ENCODE measurements around the gene GUCY2D. TPM values are rescaled to one million over a fixed set of nuclear protein-coding genes. Genes with fewer than 3 reads are reported as not detected.
"Not testable (repeated sequence)": the region's sequence is repeated elsewhere in the genome, so short reads cannot be mapped to it uniquely, and the experiment has no call there.

The GUCY2D gene
- total RNA-seq = not detected

DNA sequence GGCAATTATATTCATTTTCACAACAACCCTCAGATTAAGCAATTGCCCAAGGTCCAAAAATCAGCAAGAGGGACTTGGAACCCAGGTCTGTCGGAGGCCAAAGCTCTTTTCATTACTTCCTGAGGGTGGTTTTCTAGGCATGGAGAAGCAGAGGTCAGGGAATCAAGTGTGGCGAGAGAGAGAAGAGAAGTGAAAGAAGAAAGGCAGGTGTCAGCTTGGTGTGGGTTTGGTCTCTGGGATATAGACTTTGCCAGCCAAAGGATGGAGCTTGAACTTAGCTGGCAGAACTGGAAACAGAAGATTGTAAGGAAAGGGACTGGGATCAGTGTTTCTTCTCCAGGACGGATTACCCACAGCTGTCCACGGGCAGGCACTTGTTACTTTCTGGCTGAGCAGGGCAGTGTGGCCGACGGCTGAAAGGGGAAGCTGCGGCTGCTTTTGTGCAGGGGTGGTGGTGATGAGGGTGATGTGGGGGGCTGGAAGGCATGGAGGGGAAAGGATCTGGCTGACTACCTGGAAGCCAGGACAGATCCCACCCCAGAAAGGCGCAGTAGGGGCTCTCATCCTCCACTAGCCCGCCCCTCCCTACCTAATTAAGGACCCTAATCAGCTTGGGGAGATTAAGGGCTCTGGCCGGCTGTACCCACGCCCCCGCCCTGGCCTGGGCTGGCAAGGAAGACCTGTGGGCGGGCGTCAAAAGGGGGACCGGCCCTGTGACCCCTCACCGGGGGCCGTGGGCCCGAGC, at the start of gene GUCY2D:
Gene GUCY2D (plus strand): TSS at position 640 of the 745 bp plus-strand sequence. CDS start 433 bp downstream, outside the sequence.
- intact Hi-C loops (cut with DNase I) = no loop called here
- Histone ChIP-seq H3K4me3 (peak within 1 kb of the TSS; percentile 13 to 31), H3K4me1 (peaks cover 14% of the 10 kb centered on the region), H3K27me3 (peaks cover 10% of the 10 kb centered on the region), H3K27ac (no peak within 1 kb of the TSS), H3K9me3 (no peaks in the 10 kb centered on the region), H3K36me3 (no peaks in the 10 kb centered on the region)
- no peak for DNase-seq (ENCODE audit: extremely low spot score in 2 of 2)
- TF ChIP-seq CTCF (IDR thresholded peaks at IDR 0.05) (no peak), POLR2A (IDR thresholded peaks at IDR 0.05) (no peak)

- H3K27me3 ChIP-seq; H3K4me3 ChIP-seq; intact Hi-C loops (cut with DNase I); H3K4me1 ChIP-seq; H3K9me3 ChIP-seq; DNase-seq (ENCODE audit: extremely low spot score in 2 of 2); H3K27ac ChIP-seq: not testable (repeated sequence)
- peaks cover 0 to 10% of the 10 kb centered on the region in 2 donors for H3K36me3 ChIP-seq
These were observed 49.1 kb upstream of the GUCY2D start for GRCh38 chr17:7953266-7953665.

DNA sequence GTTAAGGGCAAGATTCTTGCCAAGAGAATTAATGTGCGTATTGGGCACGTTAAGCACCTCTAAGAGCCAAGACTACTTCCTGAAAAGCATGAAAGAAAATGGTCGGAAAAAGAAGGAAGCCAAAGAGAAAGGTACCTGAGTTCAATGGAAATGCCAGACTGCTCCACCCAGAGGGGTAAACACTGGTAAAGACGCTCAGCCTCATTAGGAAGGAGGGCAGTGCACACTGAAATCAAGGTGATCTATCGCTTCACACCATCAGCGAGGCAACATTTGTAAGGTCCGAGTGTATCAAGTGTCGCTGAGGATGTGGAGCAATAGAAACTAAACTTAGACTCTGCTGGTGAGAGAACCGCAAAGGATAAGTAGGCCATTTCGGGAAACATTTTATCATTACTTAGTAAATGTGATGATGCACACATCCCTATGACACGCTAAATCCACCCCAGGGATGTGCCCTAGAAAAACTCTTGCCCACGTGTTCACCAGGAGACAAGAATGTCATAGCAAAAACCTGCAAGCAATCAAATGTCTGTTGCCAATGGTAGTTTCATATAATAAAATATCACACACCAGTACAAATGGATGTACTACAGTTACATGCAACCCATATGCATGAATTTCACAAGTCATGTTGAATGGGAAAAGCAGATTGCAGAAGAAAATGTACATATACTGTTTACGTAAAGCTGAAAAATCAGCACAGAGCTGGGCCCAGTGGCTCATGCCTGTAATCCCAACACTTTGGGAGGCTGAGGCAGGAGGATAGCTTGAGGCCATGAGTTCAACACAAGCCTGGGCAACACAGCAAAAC, 46.8 kb upstream of the GUCY2D start:
- TF ChIP-seq POLR2AphosphoS5 (IDR thresholded peaks at IDR 0.05; ENCODE audit: insufficient read depth in 1 of 2, low read depth in 1 of 2) (no peak), CTCF (IDR thresholded peaks at IDR 0.05) (no peak), POLR2A (IDR thresholded peaks at IDR 0.05) (no peak)
- H3K9me3 ChIP-seq = no peaks in the 10 kb centered on the region
- intact Hi-C loops (cut with DNase I) = no loop called here
- DNase-seq (ENCODE audit: extremely low spot score in 2 of 2) = no peak
- H3K36me3 ChIP-seq = no peaks in the 10 kb centered on the region
- H3K27ac ChIP-seq = no peak overlapping the region
- no peak overlapping the region for H3K4me3 ChIP-seq
- H3K4me1 ChIP-seq = no peaks in the 10 kb centered on the region
- no peaks in the 10 kb centered on the region for H3K27me3 ChIP-seq

DNA sequence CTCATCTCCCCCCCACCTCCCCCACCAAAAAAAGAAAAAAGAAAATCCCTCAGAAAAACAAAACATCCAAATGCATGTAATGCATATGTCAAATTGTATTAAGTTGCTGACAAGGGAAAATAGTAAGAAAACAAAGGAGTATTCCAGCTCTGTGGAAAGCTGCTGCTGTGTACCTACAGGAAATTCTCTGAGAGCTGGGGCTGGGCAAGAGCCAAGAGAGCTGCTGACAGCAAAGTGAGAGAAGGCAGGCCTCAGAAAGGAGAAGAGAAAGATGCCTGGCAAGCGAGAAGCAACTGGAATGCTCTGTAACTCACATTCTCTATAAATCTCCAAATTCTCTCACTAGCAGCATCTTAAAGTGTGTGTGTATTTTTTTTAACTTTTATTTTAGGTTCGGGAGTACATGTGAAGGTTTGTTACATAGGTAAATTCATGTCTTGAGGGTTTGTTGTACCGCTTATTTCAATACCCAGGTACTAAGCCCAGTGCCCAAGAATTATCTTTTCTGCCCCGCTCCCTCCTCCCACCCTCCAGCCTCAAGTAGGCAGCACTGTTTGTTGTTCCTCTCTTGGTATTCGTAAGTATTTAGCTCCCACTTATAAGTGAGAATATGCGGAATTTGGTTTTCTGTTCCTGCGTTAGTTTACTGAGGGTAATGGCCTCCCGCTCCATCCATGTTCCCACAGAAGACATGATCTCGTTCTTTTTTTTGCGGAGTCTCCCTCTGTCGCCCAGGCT, 46.0 kb upstream of the GUCY2D start:
- no peak for DNase-seq (ENCODE audit: extremely low spot score in 2 of 2)
- intact Hi-C loops (cut with DNase I) = no loop called here
- TF ChIP-seq POLR2A (IDR thresholded peaks at IDR 0.05) = no peak
- TF ChIP-seq POLR2AphosphoS5 (IDR thresholded peaks at IDR 0.05; ENCODE audit: insufficient read depth in 1 of 2, low read depth in 1 of 2) = no peak
- TF ChIP-seq CTCF (IDR thresholded peaks at IDR 0.05) = no peak
- H3K27me3 ChIP-seq = no peaks in the 10 kb centered on the region
- no peak overlapping the region for H3K4me3 ChIP-seq
- H3K4me1 ChIP-seq = no peaks in the 10 kb centered on the region
- H3K27ac ChIP-seq = no peak overlapping the region
- H3K36me3 ChIP-seq = no peaks in the 10 kb centered on the region
- no peaks in the 10 kb centered on the region for H3K9me3 ChIP-seq

- Histone ChIP-seq H3K27ac (no peak overlapping the region), H3K36me3 (no peaks in the 10 kb centered on the region), H3K4me1 (no peaks in the 10 kb centered on the region), H3K9me3 (no peaks in the 10 kb centered on the region), H3K27me3 (no peaks in the 10 kb centered on the region), H3K4me3 (no peak overlapping the region)
- no peak for DNase-seq (ENCODE audit: extremely low spot score in 2 of 2)
- intact Hi-C loops (cut with DNase I) = no loop called here
- TF ChIP-seq POLR2AphosphoS5 (IDR thresholded peaks at IDR 0.05; ENCODE audit: insufficient read depth in 1 of 2, low read depth in 1 of 2) (no peak), POLR2A (IDR thresholded peaks at IDR 0.05) (no peak), CTCF (IDR thresholded peaks at IDR 0.05) (no peak)
These were observed 42.7 kb upstream of the GUCY2D start for GRCh38 chr17:7959503-7960253.
